GM21360 (cell line): ENCODE data around the gene ZNF562.
A peak's percentile ranks its signal among the peaks of the same experiment; 100 is the strongest.

Source experiments
- ATAC-seq: cut with Tn5 transposase; IDR thresholded peaks from one replicate; pipeline ENCODE4 v1.9.1; 2021; ENCODE audit warnings: mild to moderate bottlenecking, moderate library complexity; ENCODE audit not compliant: unreplicated experiment

The ZNF562 gene

GRCh38 chr19:9645472-9645871 lies 29.4 kb downstream of the ZNF562 start:
- no peak for ATAC-seq

- no peak for ATAC-seq
Observed at GRCh38 chr19:9644472-9644871, 30.4 kb downstream of the ZNF562 start.

GRCh38 chr19:9641810-9642209 lies 33.1 kb downstream of the ZNF562 start:
- ATAC-seq = no peak

- no peak for ATAC-seq
Observed at GRCh38 chr19:9640956-9641355, 33.9 kb downstream of the ZNF562 start.

DNA sequence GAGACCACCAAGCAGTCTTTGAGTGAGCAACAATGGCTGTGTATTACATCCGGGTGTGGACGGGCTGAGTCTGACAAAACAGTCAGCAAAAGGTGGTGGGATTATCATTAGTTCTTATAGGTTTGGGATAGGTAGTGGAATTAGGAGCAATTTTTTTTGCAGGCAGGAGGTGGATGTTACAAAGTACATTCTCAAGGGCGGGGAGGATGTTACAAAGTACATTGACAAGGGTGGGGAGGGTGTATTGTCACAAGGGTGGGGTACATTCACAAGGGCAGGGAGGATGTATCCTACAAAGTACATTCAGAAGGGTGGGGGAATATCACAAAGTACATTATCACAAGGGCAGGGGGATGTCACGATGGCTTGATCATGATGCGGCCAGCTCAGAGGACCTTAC lies 38.9 kb downstream of the ZNF562 start:
- ATAC-seq = no peak

DNA sequence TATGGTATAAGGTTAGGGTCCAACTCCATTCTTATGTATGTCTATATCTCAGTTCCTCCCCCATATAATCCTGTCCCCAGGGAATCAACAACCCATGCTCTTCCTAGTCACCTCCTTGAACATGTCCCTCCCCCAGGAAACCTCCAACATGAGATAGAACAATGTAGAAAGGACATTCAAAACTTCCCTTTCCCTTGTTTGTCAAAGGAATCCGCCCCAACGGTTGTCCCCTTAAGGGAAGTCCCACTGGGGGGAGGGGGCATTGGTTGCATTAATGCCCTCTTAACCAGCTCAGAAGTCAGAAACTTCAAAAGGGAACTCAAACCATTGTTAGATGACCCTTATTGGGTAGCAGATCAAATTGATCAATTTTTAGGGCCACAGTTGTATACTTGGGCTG lies 47.0 kb downstream of the ZNF562 start:
- ATAC-seq = no peak

GRCh38 chr19:9622531-9622930 lies 52.4 kb downstream of the ZNF562 start:
- no peak for ATAC-seq

DNA sequence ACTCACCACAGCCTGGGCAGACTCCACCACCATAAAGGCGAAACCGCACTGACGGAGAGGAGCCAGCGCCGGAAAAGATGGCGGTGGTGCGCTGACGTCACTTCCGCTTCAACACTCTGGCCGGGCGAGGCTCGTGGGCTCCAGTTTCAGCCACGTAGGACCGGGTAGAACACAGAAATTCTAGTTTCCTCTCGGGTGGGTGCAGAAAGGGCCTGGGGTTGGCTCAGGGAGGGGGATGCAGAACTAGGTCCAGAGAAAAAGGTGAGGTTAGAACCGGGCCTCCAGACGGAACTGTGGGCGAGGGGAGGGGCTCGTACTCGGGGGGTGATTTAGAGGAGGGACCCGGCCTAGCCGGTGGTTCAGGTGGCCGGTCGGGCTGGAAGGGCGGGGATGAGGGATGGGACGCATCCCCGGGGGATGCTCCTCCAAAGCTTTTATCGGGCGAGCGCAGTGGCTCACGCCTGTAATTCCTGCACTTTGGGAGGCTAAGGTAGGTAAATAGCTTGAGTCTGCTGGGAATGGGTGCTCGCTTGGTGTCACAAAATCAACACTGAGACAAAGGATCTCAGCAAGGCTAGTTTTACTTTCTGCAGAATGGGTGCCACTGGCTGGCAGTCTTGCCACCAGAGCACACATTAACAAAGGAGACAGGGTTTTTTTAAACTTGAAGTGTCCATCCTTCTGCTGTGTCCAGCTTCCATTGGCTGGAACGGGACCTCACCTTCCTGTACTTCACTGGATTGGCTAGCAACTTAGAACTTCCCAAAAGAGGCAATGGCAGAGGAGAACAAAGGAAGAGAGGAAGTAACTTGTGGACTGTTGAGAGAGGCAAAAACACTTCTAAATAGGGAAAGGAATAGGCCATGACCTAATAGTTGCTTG lies 53.5 kb downstream of the ZNF562 start, which contains the start of gene ZNF561:
Gene ZNF561, minus strand, starts transcription at position 77 of the 882 bp plus-strand sequence. CDS start 1,776 bp downstream, outside the sequence.
- peak; percentile 65 for ATAC-seq

DNA sequence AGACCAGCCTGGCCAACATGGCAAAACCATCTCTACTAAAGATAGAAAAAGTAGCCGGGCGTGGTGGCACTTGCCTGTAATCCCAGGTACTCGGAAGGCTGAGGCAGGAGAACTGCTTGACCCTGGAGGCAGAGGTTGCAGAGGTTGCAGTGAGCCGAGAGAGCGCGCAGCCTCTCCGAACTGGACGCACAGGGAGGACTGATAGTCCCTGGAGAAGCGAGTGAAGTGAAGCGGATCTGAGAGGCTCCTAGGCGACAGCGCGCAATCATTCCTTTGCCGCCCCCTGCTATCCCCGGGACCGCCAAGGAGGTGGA lies 54.1 kb downstream of the ZNF562 start:
- no peak for ATAC-seq

- ATAC-seq = no peak
Observed at GRCh38 chr19:9615844-9616243, 59.1 kb downstream of the ZNF562 start.

GRCh38 chr19:9610484-9611113 lies 64.3 kb downstream of the ZNF562 start:
- no peak for ATAC-seq

DNA sequence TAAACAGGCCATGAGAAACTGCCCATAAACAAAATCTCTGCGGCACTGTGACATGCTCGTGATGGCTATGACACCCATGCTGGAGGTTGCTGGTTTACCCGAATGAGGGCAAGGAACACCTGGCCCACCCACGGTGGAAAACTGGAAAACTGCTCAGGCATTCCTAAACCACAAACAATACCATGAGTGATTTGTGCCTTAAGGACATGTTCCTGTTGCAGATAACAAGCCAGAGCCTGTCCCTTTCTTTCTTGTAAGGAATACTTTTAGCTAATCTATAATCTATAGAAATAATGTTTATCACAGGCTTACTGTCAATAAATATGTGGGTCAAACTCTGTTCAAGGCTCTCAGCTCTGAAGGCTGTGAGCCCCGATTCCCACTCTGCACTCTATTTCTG lies 66.0 kb downstream of the ZNF562 start:
- no peak for ATAC-seq

DNA sequence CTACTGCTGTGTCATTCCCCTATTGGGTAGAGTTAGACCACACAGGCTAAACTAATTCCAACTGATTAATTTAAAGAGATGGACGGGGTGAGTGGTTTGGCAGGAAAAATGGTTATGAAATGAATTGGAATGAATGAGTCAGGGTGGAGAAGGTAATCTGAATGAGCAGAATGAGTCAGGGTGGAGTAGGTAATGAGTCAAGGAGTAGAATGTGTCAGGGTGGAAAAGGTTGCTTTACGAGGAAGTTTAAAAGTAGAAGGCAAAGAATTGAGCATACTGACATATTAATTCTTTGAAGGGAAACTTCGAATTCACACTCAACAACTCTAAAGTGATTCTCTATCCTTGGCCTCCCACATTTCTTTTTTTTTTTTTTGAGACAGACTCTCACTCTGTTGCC lies 77.9 kb downstream of the ZNF562 start:
- ATAC-seq = no peak
